Panc1 (cell line): Measurements from ENCODE around the gene RFX7.

Source experiments
- CTCF ChIP-seq: fragments of 450-650 bp; IDR thresholded peaks from 2 replicates; pipeline ENCODE4 v1.5.1; 2017; ENCODE audit warnings: mild to moderate bottlenecking
- POLR2AphosphoS5 ChIP-seq: IDR thresholded peaks from 2 replicates; pipeline ENCODE4 v1.6.1; 2012; ENCODE audit warnings: mild to moderate bottlenecking, low read depth, low read length, moderate library complexity
- REST ChIP-seq, 2 experiments: IDR thresholded peaks; 2 replicates each; pipeline ENCODE4 v1.6.1; 2011 to 2012; ENCODE audit warnings: low read depth in 2 of 2, control low read depth in 1 of 2, low read length in 1 of 2, mild to moderate bottlenecking in 1 of 2, moderate library complexity in 1 of 2; ENCODE audit not compliant: insufficient read depth in 1 of 2

- no peak for TF ChIP-seq CTCF
- TF ChIP-seq REST (IDR thresholded peaks at IDR 0.05; ENCODE audit: insufficient read depth in 1 of 2, low read depth in 2 of 2, low read length in 1 of 2), result no peak
- no peak for TF ChIP-seq POLR2AphosphoS5
Observed at GRCh38 chr15:56254265-56254664, 10.6 kb upstream of the RFX7 start.
